Prostate gland (tissue), 2 donors: ENCODE measurements around the gene KLF16.

Experiments
- CTCF ChIP-seq, 4 experiments: fragments of 200-600 bp in 2 of 4; fragments of 450-650 bp in 2 of 4; sonication (generic) in 2 of 4; IDR thresholded peaks; 1 replicate in 3 of 4; 2 replicates in 1 of 4; pipeline ENCODE4 v1.5.1; 2016 to 2019; ENCODE audit warnings: antibody characterized with exemption in 4 of 4, mild to moderate bottlenecking in 2 of 4, moderate library complexity in 2 of 4
- POLR2AphosphoS5 ChIP-seq: sonication (generic); formaldehyde crosslinking; IDR thresholded peaks from one replicate; pipeline ENCODE4 v1.6.1; 2017; ENCODE audit warnings: antibody characterized with exemption

- TF ChIP-seq CTCF (IDR thresholded peaks at IDR 0.05) (no peak), POLR2AphosphoS5 (no peak)
These were observed 26.2 kb downstream of the KLF16 start for GRCh38 chr19:1837222-1837565.
